GM18519 (cell line): ENCODE data around the gene AMBRA1.

ENCODE experiments used
- ATAC-seq: cut with Tn5 transposase; IDR thresholded peaks from one replicate; pipeline ENCODE4 v1.9.1; 2021; ENCODE audit warnings: mild to moderate bottlenecking, moderate library complexity; ENCODE audit not compliant: unreplicated experiment, low FRiP score

AMBRA1 gene

GRCh38 chr11:46452918-46453517 is 140.8 kb downstream of the AMBRA1 start:
- ATAC-seq = no peak

DNA sequence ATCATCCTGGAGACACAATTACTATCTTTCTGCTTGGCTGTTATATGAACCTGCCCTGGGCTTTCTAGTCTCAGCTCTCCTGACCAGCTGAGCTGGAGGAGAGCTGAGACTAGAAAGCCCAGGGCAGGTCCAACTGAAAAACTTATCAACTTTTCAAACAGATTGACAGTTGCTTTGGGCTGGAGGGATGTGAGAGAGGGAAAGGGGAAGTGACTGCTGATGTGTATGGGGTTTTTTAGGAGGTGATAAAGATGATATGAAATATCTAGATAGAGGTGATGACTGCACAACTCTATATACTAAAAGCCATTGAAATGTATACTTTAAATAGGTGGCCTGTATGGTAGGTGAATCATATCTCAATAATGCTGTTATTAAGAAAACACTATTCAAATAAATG is 142.1 kb downstream of the AMBRA1 start:
- no peak for ATAC-seq

DNA sequence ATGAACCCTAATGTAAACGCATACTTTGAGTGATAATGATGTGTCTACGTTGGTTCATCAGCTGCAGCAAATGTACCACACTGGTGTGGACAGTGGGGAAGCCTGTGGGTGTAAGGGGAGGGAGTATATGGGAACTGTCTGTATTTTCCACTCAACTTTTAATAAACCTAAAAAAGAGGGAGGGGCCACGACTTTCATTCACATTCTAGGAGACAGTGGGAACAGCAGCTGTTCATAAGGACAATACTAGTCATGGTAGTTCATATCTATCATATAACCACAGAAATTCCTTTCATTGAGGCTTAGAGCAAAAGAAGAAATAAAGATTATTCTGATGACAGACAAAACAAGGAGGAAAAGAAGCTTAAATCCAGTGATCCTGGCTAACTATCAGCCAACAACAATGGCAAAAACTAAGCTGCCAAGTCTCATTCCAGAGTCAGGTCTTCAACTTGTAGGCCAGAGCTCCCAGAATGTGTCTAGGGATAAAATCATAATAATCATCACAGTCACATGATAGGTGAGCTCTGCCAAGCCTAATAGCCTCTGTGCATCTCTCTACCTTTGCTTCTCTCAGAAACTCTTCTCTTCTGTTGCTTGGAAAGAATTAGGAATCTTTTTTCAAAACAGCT is 142.9 kb downstream of the AMBRA1 start:
- ATAC-seq = no peak

DNA sequence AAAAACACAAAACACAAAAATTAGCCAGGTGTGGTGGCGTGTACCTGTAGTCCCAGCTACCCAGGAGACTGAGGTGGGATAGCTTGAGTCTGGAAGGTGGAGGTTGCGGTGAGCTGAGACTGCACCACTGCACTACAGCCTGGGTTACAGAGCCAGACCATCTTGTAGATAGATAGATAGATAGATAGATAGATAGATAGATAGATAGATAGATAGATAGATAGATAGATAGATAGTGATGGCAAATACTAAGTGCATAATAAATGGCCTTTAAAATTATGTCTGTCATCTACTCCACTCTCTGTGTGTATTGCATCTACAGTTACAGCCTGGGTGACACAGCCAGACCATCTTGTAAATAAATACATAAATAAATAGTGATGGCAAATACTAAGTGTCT is 146.3 kb downstream of the AMBRA1 start:
- no peak for ATAC-seq

DNA sequence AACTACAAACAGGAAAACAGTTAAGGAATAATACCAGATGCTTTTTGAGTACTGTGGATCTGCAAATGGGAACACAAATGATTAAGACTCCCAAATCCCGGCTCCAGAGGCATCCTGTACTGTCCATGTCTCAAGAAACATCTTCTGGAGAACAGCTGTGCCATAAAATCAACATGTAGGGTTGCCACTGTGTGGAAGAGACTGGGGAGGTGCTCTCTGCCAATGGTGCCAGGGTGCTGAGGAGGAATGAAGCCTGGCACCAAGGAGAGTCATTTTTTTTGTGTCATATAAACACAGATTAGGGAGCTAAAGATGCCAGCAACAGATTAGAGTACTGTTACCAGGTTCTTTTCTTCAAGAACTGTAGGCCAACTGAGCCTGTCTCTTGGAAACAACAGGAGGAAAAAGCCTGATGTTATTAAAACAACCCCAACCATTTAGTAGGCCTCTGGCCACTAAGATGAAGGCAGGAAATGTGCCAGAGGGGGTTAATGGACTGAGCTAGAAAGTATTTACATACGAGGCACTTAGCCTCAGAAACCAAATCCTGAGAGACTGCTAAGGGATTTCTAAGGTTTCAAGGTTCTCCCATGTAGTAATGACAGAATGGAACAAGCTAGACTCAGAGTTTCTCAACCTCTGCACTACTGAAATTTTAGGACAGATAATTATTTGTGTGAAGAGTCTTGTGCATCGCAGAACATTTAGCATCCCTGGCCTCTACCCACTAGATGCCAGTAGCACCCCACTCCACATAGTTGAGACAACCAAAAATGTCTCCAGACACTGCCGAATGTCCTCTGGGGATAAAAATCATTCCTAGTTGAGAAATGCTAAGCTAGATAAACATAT is 147.7 kb downstream of the AMBRA1 start:
- ATAC-seq = no peak

GRCh38 chr11:46445192-46445919 is 148.5 kb downstream of the AMBRA1 start:
- no peak for ATAC-seq

GRCh38 chr11:46444305-46444704 is 149.5 kb downstream of the AMBRA1 start:
- no peak for ATAC-seq

GRCh38 chr11:46438211-46438610 is 155.6 kb downstream of the AMBRA1 start:
- ATAC-seq = no peak

- no peak for ATAC-seq
Measured at GRCh38 chr11:46437122-46437689, 156.6 kb downstream of the AMBRA1 start.

- ATAC-seq = no peak
Measured at GRCh38 chr11:46436113-46436512, 157.7 kb downstream of the AMBRA1 start.

- no peak for ATAC-seq
Measured at GRCh38 chr11:46435679-46436078, 158.1 kb downstream of the AMBRA1 start.

GRCh38 chr11:46431211-46431610 is 162.6 kb downstream of the AMBRA1 start:
- ATAC-seq = no peak

- ATAC-seq = no peak
Measured at GRCh38 chr11:46429717-46430116, 164.1 kb downstream of the AMBRA1 start.

DNA sequence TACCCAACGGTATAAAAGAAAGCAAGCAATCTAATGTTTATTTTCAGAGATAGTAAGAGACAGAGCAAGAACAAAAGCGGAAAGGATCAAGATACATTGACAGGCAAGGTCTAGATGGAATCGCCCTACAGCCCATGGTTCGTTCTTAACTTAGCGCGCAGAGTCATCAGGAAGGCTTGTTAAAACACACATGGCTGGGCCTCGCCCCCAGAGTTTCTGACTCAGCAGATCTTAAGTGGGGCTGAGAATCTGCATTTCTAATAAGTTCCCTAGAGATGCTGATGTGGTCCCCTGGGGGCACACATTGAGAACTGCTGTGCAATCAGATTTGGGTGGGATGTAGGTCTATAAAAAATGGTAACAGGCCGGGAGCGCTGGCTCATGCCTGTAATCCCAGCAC is 166.5 kb downstream of the AMBRA1 start:
- ATAC-seq = no peak

- ATAC-seq = no peak
Measured at GRCh38 chr11:46426233-46426991, 167.4 kb downstream of the AMBRA1 start.

- no peak for ATAC-seq
Measured at GRCh38 chr11:46422588-46422987, 171.2 kb downstream of the AMBRA1 start.

DNA sequence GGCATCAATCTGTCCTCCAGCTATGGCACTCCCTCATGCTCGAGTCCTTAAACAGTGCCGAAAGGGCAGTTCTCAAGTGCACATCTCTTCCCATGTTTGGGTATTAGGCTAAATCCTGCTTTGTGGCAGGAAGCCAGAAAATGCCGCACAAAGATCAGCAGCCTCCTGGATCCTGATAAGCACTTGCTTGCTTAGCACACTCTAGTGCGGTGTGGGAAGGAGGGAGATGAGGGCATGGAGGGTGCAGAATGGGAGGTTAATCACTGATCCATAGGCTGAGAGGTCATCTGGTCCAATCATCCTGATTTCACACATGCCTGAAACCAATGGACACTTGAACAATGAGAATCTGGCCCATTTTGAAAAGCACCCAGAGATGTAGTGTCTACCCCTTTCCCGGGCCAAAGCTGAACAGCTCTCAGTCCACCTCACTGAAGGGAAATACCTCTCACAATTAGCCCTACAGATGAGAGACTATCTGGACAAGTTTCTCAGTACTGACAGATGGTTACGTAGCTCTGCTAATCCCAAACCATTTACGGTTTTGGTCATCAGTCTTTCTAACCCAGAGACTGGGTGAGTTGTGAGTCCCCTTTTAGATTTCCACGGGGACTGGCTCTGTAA is 172.5 kb downstream of the AMBRA1 start:
- ATAC-seq = no peak

GRCh38 chr11:46420513-46420912 is 173.3 kb downstream of the AMBRA1 start:
- ATAC-seq = no peak

GRCh38 chr11:46418751-46419150 is 175.1 kb downstream of the AMBRA1 start:
- ATAC-seq = no peak
